ENCODE data around the gene PIK3CD. TPM values are rescaled to one million over a fixed set of nuclear protein-coding genes. Genes with fewer than 3 reads are reported as not detected.

The PIK3CD gene
- total and polyA plus RNA-seq, 4 donors: 5.2 to 21.0 (median 11.7) TPM

GRCh38 chr1:9606948-9607347, 44.6 kb upstream of the PIK3CD start:
- 80 to 81% methylated on average over 10 of the region's 10 CpGs for WGBS, 2 donors
- peaks cover 0 to 2% of the 10 kb centered on the region in 2 donors for H3K36me3 ChIP-seq (ENCODE audit: control insufficient read depth in 1 of 2, insufficient read depth in 2 of 2, low read length in 1 of 2)
- no peak overlapping the region for H3K27ac ChIP-seq (ENCODE audit: low read depth in 1 of 2, low read length in 2 of 2)

GRCh38 chr1:9607352-9607751, 44.2 kb upstream of the PIK3CD start:
- Histone ChIP-seq H3K27ac (ENCODE audit: low read depth in 1 of 2, low read length in 2 of 2) (no peak overlapping the region), H3K4me1 (ENCODE audit: control insufficient read depth in 1 of 2, insufficient read depth in 2 of 2, low read length in 2 of 2) (no peaks in the 10 kb centered on the region), H3K36me3 (ENCODE audit: control insufficient read depth in 1 of 2, insufficient read depth in 2 of 2, low read length in 1 of 2) (peaks cover 0 to 2% of the 10 kb centered on the region in 2 donors), H3K27me3 (ENCODE audit: control insufficient read depth in 1 of 2, insufficient read depth in 2 of 2, low read length in 1 of 2) (no peaks in the 10 kb centered on the region), H3K9me3 (ENCODE audit: control insufficient read depth, low read length) (no peaks in the 10 kb centered on the region), H3K4me3 (ENCODE audit: low read length in 2 of 2) (no peak overlapping the region)
- ATAC-seq (ENCODE audit: low FRiP score) (no peak), DNase-seq (no peak)
- intact Hi-C loops (cut with DNase I): no loop called here
- WGBS, 2 donors: 88 to 91% methylated on average over 17 to 19 of the region's 19 CpGs

More at GRCh38 chr1:9606948-9607347, 44.6 kb upstream of the PIK3CD start:
- intact Hi-C loops (cut with DNase I): no loop called here
- Histone ChIP-seq H3K4me3 (ENCODE audit: low read length in 2 of 2) (no peak overlapping the region), H3K4me1 (ENCODE audit: control insufficient read depth in 1 of 2, insufficient read depth in 2 of 2, low read length in 2 of 2) (no peaks in the 10 kb centered on the region), H3K27me3 (ENCODE audit: control insufficient read depth in 1 of 2, insufficient read depth in 2 of 2, low read length in 1 of 2) (no peaks in the 10 kb centered on the region), H3K9me3 (ENCODE audit: control insufficient read depth, low read length) (no peaks in the 10 kb centered on the region)
- DNase-seq (no peak), ATAC-seq (ENCODE audit: low FRiP score) (no peak)

- intact Hi-C loops (cut with DNase I): no loop called here
- no peaks in the 10 kb centered on the region for H3K4me1 ChIP-seq (ENCODE audit: control insufficient read depth in 1 of 2, insufficient read depth in 2 of 2, low read length in 2 of 2)
- 80 to 88% methylated on average over 5 of the region's 5 CpGs for WGBS, 2 donors
- no peak overlapping the region for H3K27ac ChIP-seq (ENCODE audit: low read depth in 1 of 2, low read length in 2 of 2)
- no peaks in the 10 kb centered on the region for H3K9me3 ChIP-seq (ENCODE audit: control insufficient read depth, low read length)
- H3K36me3 ChIP-seq (ENCODE audit: control insufficient read depth in 1 of 2, insufficient read depth in 2 of 2, low read length in 1 of 2): no peaks in the 10 kb centered on the region
- ATAC-seq (ENCODE audit: low FRiP score) (no peak), DNase-seq (no peak)
- H3K27me3 ChIP-seq (ENCODE audit: control insufficient read depth in 1 of 2, insufficient read depth in 2 of 2, low read length in 1 of 2): no peaks in the 10 kb centered on the region
- H3K4me3 ChIP-seq (ENCODE audit: low read length in 2 of 2): no peak overlapping the region
Measured at GRCh38 chr1:9609998-9610397, 41.5 kb upstream of the PIK3CD start.

GRCh38 chr1:9610548-9610947, 41.0 kb upstream of the PIK3CD start:
- intact Hi-C loops (cut with DNase I): no loop called here
- Histone ChIP-seq H3K4me3 (ENCODE audit: low read length in 2 of 2) (no peak overlapping the region), H3K27ac (ENCODE audit: low read depth in 1 of 2, low read length in 2 of 2) (no peak overlapping the region), H3K4me1 (ENCODE audit: control insufficient read depth in 1 of 2, insufficient read depth in 2 of 2, low read length in 2 of 2) (no peaks in the 10 kb centered on the region), H3K27me3 (ENCODE audit: control insufficient read depth in 1 of 2, insufficient read depth in 2 of 2, low read length in 1 of 2) (no peaks in the 10 kb centered on the region), H3K9me3 (ENCODE audit: control insufficient read depth, low read length) (no peaks in the 10 kb centered on the region), H3K36me3 (ENCODE audit: control insufficient read depth in 1 of 2, insufficient read depth in 2 of 2, low read length in 1 of 2) (no peaks in the 10 kb centered on the region)
- ATAC-seq (ENCODE audit: low FRiP score) (no peak), DNase-seq (peak in 1 of 2 donors; percentile 65)
- 91 to 92% methylated on average over 25 of the region's 25 CpGs for WGBS, 2 donors

GRCh38 chr1:9611716-9612115, 39.8 kb upstream of the PIK3CD start:
- H3K9me3 ChIP-seq (ENCODE audit: control insufficient read depth, low read length): no peaks in the 10 kb centered on the region
- ATAC-seq (ENCODE audit: low FRiP score) (no peak), DNase-seq (no peak)
- no peak overlapping the region for H3K4me3 ChIP-seq (ENCODE audit: low read length in 2 of 2)
- no peaks in the 10 kb centered on the region for H3K4me1 ChIP-seq (ENCODE audit: control insufficient read depth in 1 of 2, insufficient read depth in 2 of 2, low read length in 2 of 2)
- no peak overlapping the region for H3K27ac ChIP-seq (ENCODE audit: low read depth in 1 of 2, low read length in 2 of 2)
- intact Hi-C loops (cut with DNase I): no loop called here
- H3K36me3 ChIP-seq (ENCODE audit: control insufficient read depth in 1 of 2, insufficient read depth in 2 of 2, low read length in 1 of 2): no peaks in the 10 kb centered on the region
- WGBS, 2 donors: 89 to 91% methylated on average over 13 of the region's 13 CpGs
- H3K27me3 ChIP-seq (ENCODE audit: control insufficient read depth in 1 of 2, insufficient read depth in 2 of 2, low read length in 1 of 2): no peaks in the 10 kb centered on the region

- Histone ChIP-seq H3K4me1 (ENCODE audit: control insufficient read depth in 1 of 2, insufficient read depth in 2 of 2, low read length in 2 of 2) (no peaks in the 10 kb centered on the region), H3K36me3 (ENCODE audit: control insufficient read depth in 1 of 2, insufficient read depth in 2 of 2, low read length in 1 of 2) (no peaks in the 10 kb centered on the region), H3K9me3 (ENCODE audit: control insufficient read depth, low read length) (no peaks in the 10 kb centered on the region), H3K27me3 (ENCODE audit: control insufficient read depth in 1 of 2, insufficient read depth in 2 of 2, low read length in 1 of 2) (no peaks in the 10 kb centered on the region), H3K27ac (ENCODE audit: low read depth in 1 of 2, low read length in 2 of 2) (no peak overlapping the region), H3K4me3 (ENCODE audit: low read length in 2 of 2) (no peak overlapping the region)
- intact Hi-C loops (cut with DNase I): no loop called here
- no peak for DNase-seq
- ATAC-seq (ENCODE audit: low FRiP score): no peak
- 85 to 91% methylated on average over 11 of the region's 11 CpGs for WGBS, 2 donors
Measured at GRCh38 chr1:9612162-9612845, 39.2 kb upstream of the PIK3CD start.

GRCh38 chr1:9612871-9613624, 38.5 kb upstream of the PIK3CD start:
- Histone ChIP-seq H3K27me3 (ENCODE audit: control insufficient read depth in 1 of 2, insufficient read depth in 2 of 2, low read length in 1 of 2) (no peaks in the 10 kb centered on the region), H3K36me3 (ENCODE audit: control insufficient read depth in 1 of 2, insufficient read depth in 2 of 2, low read length in 1 of 2) (no peaks in the 10 kb centered on the region), H3K27ac (ENCODE audit: low read depth in 1 of 2, low read length in 2 of 2) (no peak overlapping the region), H3K4me3 (ENCODE audit: low read length in 2 of 2) (no peak overlapping the region), H3K4me1 (ENCODE audit: control insufficient read depth in 1 of 2, insufficient read depth in 2 of 2, low read length in 2 of 2) (no peaks in the 10 kb centered on the region), H3K9me3 (ENCODE audit: control insufficient read depth, low read length) (no peaks in the 10 kb centered on the region)
- DNase-seq (peak in 1 of 2 donors; percentile 77), ATAC-seq (ENCODE audit: low FRiP score) (no peak)
- intact Hi-C loops (cut with DNase I): no loop called here
- 89 to 90% methylated on average over 20 of the region's 20 CpGs for WGBS, 2 donors

- Histone ChIP-seq H3K4me3 (ENCODE audit: low read length in 2 of 2) (no peak overlapping the region), H3K36me3 (ENCODE audit: control insufficient read depth in 1 of 2, insufficient read depth in 2 of 2, low read length in 1 of 2) (no peaks in the 10 kb centered on the region), H3K27ac (ENCODE audit: low read depth in 1 of 2, low read length in 2 of 2) (no peak overlapping the region), H3K27me3 (ENCODE audit: control insufficient read depth in 1 of 2, insufficient read depth in 2 of 2, low read length in 1 of 2) (no peaks in the 10 kb centered on the region), H3K4me1 (ENCODE audit: control insufficient read depth in 1 of 2, insufficient read depth in 2 of 2, low read length in 2 of 2) (no peaks in the 10 kb centered on the region), H3K9me3 (ENCODE audit: control insufficient read depth, low read length) (no peaks in the 10 kb centered on the region)
- 88 to 89% methylated on average over 17 of the region's 17 CpGs for WGBS, 2 donors
- ATAC-seq (ENCODE audit: low FRiP score) (no peak), DNase-seq (peak in 1 of 2 donors; percentile 76)
- intact Hi-C loops (cut with DNase I): no loop called here
Measured at GRCh38 chr1:9613625-9614299, 37.8 kb upstream of the PIK3CD start.
